ENCODE measurements around the gene BABAM2. TPM values are rescaled to one million over a fixed set of nuclear protein-coding genes. Genes with fewer than 3 reads are reported as not detected.

The BABAM2 gene
- total RNA-seq, 1 donor from 2014 or later: 58.9 TPM

GRCh38 chr2:27914805-27915175 lies 24.3 kb downstream of the BABAM2 start:
- H3K36me3 ChIP-seq: no peaks in the 10 kb centered on the region
- peaks cover 51% of the 10 kb centered on the region for H3K4me1 ChIP-seq
- peak overlapping the region; percentile 56 for H3K27ac ChIP-seq (replicated peaks)
- intact Hi-C loops (cut with micrococcal nuclease): no loop called here
- no peaks in the 10 kb centered on the region for H3K27me3 ChIP-seq (ENCODE audit: low read depth)
- DNase-seq: no peak
- no peaks in the 10 kb centered on the region for H3K9me3 ChIP-seq (replicated peaks)
- no peak overlapping the region for H3K4me3 ChIP-seq
- TF ChIP-seq, protein P1, sequence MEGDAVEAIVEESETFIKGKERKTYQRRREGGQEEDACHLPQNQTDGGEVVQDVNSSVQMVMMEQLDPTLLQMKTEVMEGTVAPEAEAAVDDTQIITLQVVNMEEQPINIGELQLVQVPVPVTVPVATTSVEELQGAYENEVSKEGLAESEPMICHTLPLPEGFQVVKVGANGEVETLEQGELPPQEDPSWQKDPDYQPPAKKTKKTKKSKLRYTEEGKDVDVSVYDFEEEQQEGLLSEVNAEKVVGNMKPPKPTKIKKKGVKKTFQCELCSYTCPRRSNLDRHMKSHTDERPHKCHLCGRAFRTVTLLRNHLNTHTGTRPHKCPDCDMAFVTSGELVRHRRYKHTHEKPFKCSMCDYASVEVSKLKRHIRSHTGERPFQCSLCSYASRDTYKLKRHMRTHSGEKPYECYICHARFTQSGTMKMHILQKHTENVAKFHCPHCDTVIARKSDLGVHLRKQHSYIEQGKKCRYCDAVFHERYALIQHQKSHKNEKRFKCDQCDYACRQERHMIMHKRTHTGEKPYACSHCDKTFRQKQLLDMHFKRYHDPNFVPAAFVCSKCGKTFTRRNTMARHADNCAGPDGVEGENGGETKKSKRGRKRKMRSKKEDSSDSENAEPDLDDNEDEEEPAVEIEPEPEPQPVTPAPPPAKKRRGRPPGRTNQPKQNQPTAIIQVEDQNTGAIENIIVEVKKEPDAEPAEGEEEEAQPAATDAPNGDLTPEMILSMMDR (IDR thresholded peaks at IDR 0.05; ENCODE audit: borderline replicate concordance): no peak

DNA sequence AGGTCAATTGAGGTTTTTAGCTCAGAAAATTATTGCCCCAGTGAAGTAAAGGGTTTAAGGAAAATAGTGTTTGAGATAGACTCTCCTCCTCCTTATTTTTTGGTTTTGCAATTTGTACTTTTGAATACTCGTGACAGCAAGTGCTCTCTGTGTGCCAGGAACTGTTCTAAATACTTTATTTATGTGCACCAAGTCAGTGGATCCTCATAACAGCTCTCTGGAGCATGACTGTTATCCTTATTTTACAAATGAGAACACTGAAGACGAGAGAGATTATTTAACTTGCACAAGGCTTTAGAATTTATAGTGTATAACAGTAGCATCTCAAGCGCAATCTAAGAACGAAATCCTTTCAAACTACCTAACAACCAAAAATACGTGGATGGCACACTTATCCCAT lies 24.7 kb downstream of the BABAM2 start:
- H3K27ac ChIP-seq (replicated peaks): peak overlapping the region; percentile 56
- DNase-seq: no peak
- H3K4me3 ChIP-seq: no peak overlapping the region
- H3K4me1 ChIP-seq: peaks cover 52% of the 10 kb centered on the region
- H3K27me3 ChIP-seq (ENCODE audit: low read depth): no peaks in the 10 kb centered on the region
- H3K36me3 ChIP-seq: no peaks in the 10 kb centered on the region
- intact Hi-C loops (cut with micrococcal nuclease): no loop called here
- H3K9me3 ChIP-seq (replicated peaks): no peaks in the 10 kb centered on the region
- TF ChIP-seq, protein P1 (IDR thresholded peaks at IDR 0.05; ENCODE audit: borderline replicate concordance): no peak

DNA sequence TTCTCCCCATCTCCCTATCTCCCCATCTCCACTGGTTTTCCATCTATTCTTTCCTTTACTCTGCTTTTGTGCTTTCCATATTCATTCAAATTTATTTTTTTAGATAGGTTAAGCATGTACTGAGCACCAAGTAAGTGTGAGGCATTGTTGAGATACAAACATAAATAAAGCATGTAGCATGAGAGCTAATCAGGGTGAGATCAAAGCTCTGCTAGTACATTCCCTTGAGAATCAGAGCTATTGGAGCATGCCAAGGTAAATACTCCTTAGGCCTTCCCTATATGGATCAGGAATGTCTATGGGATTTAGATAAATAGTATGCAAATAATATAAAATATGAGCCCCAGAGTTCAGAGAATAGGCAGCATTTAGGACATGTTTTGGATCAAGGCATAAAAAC lies 25.3 kb downstream of the BABAM2 start:
- no peak overlapping the region for H3K4me3 ChIP-seq
- H3K27ac ChIP-seq (replicated peaks): peak overlapping the region; percentile 56
- H3K4me1 ChIP-seq: peaks cover 58% of the 10 kb centered on the region
- no peaks in the 10 kb centered on the region for H3K9me3 ChIP-seq (replicated peaks)
- intact Hi-C loops (cut with micrococcal nuclease): no loop called here
- TF ChIP-seq, protein P1 (IDR thresholded peaks at IDR 0.05; ENCODE audit: borderline replicate concordance): no peak
- no peaks in the 10 kb centered on the region for H3K27me3 ChIP-seq (ENCODE audit: low read depth)
- H3K36me3 ChIP-seq: no peaks in the 10 kb centered on the region
- no peak for DNase-seq

GRCh38 chr2:27916293-27916995 lies 25.9 kb downstream of the BABAM2 start:
- no peak for DNase-seq
- TF ChIP-seq, protein P1 (IDR thresholded peaks at IDR 0.05; ENCODE audit: borderline replicate concordance): no peak
- Histone ChIP-seq H3K27ac (replicated peaks) (peak overlapping the region; percentile 56), H3K27me3 (ENCODE audit: low read depth) (no peaks in the 10 kb centered on the region), H3K4me3 (no peak overlapping the region), H3K36me3 (no peaks in the 10 kb centered on the region), H3K9me3 (replicated peaks) (no peaks in the 10 kb centered on the region), H3K4me1 (peaks cover 64% of the 10 kb centered on the region)
- intact Hi-C loops (cut with micrococcal nuclease): no loop called here

DNA sequence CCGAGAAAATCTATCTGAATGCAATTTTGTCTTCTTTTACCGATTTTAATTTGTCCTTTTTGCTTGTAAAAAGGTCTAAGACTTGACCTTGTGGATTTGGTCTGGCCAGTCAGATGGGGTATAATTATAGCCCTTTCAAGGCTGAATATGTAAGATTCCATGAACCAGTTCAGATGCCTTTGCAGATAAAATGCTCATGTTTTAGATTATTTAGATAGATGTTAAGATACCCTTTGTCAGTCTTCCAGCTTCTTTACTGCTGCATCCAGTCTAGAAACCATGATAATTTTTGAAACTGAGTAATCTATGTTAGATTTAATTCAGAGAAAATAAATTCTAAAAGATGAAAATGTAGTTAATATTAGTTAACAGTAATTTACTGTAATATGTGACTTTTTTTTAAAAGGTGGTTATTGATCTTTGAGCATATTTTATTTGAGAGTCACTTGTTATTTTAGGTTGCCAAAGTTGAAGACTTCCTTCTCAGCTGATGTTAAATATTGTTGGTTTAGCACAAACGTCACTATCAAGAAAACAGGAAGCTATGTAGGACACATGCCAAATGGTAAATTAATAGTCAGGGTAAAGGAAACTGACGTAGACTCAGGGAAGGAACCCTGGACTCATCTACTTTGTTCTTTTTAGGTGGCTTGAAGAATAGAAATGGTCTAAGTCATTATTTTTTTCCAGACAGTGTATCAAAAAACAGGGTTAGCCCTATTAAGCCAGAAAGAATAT lies 29.8 kb downstream of the BABAM2 start:
- peak overlapping the region; percentile 70 for H3K27ac ChIP-seq (replicated peaks)

More for the DNA sequence above, 29.8 kb downstream of the BABAM2 start:
- no peaks in the 10 kb centered on the region for H3K9me3 ChIP-seq (replicated peaks)
- intact Hi-C loops (cut with micrococcal nuclease): no loop called here
- no peaks in the 10 kb centered on the region for H3K27me3 ChIP-seq (ENCODE audit: low read depth)
- DNase-seq: no peak
- no peaks in the 10 kb centered on the region for H3K36me3 ChIP-seq
- peaks cover 39% of the 10 kb centered on the region for H3K4me1 ChIP-seq
- TF ChIP-seq, protein P1 (IDR thresholded peaks at IDR 0.05; ENCODE audit: borderline replicate concordance): no peak
- H3K4me3 ChIP-seq: peak overlapping the region; percentile 15

Data from left ventricle myocardium inferior (tissue), 1 donor.